Neutrophil (primary cell): ENCODE results near the gene TRNP1.

Experiments
- H3K27ac ChIP-seq: fragments of 200-600 bp; sonication (generic); 2 replicates; pipeline ENCODE4 v1.5.1; 2016; ENCODE audit warnings: mild to moderate bottlenecking, moderate library complexity
- H3K27me3 ChIP-seq: fragments of 200-600 bp; sonication (generic); 2 replicates; pipeline ENCODE4 v1.6.0; 2016; ENCODE audit warnings: mild to moderate bottlenecking
- H3K36me3 ChIP-seq: fragments of 200-600 bp; sonication (generic); 2 replicates; pipeline ENCODE4 v1.5.1; 2017
- H3K4me1 ChIP-seq, 2 experiments: fragments of 200-600 bp in 1 of 2; sonication (generic) in 1 of 2; 1 replicate in 1 of 2; 2 replicates in 1 of 2; pipeline versions ENCODE4 v1.5.1 to v1.6.1; 2013 to 2016; ENCODE audit warnings: low read depth in 1 of 2, low read length in 1 of 2, mild to moderate bottlenecking in 1 of 2, moderate library complexity in 1 of 2; ENCODE audit not compliant: control insufficient read depth in 1 of 2, insufficient read depth in 1 of 2
- H3K4me3 ChIP-seq, 2 experiments: fragments of 200-600 bp in 1 of 2; sonication (generic) in 1 of 2; 1 replicate in 1 of 2; 2 replicates in 1 of 2; pipeline ENCODE4 v1.5.1; 2013 to 2016; ENCODE audit warnings: low read depth in 1 of 2, low read length in 1 of 2, mild to moderate bottlenecking in 1 of 2, moderate library complexity in 1 of 2
- H3K9me3 ChIP-seq: fragments of 200-600 bp; sonication (generic); 2 replicates; pipeline ENCODE4 v1.5.1; 2016
- CTCF ChIP-seq: fragments of 200-600 bp; sonication (generic); IDR thresholded peaks from 2 replicates; pipeline ENCODE4 v1.5.1; 2016; ENCODE audit warnings: antibody characterized with exemption

Gene TRNP1

GRCh38 chr1:26961826-26962225 is 31.7 kb upstream of the TRNP1 start:
- Histone ChIP-seq H3K27me3 (peaks cover 92% of the 10 kb centered on the region), H3K4me1 (peaks cover 11 to 13% of the 10 kb centered on the region in 2 experiments), H3K9me3 (no peaks in the 10 kb centered on the region), H3K27ac (no peak overlapping the region), H3K36me3 (no peaks in the 10 kb centered on the region), H3K4me3 (no peak overlapping the region)
- no peak for TF ChIP-seq CTCF

DNA sequence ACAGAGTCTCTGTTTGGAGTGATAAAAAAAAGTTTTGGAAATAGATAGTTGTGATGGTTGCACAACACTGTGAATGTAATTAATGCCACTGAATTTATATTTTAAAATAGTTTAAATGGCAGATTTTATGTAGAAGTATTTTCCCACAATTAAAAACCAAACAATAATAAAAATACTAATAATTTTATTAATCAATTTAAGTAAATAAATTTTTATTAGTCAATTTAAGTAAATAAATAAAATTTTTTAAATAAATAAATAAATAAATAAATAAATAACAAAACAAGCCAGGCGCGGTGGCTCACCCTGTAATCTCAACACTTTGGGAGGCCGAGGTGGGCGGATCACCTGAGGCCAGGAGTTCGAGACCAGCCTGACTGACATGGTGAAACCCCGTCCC is 28.3 kb upstream of the TRNP1 start:
- Histone ChIP-seq H3K4me1 (peaks cover 3% of the 10 kb centered on the region in 2 experiments), H3K9me3 (no peaks in the 10 kb centered on the region), H3K36me3 (no peaks in the 10 kb centered on the region), H3K27me3 (peaks cover 67% of the 10 kb centered on the region), H3K4me3 (no peak overlapping the region), H3K27ac (no peak overlapping the region)
- no peak for TF ChIP-seq CTCF

DNA sequence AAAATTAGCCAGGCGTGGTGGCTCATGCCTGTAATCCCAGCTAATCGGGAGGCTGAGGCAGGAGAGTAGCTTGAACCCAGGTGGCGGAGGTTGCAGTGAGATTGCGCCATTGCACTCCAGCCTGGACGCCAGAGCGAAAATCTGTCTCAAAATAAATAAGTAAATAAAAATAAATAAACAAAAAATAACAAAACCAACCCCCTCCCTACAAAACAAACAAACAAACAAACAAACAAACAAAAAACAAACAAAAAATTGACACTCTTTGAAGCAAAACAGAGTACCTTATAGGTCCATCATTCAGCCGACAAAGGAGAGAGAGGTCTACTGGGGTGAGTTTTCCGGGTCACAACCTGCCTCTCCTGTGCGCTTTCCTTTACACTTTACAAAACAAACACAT is 27.9 kb upstream of the TRNP1 start:
- no peaks in the 10 kb centered on the region for H3K4me1 ChIP-seq
- H3K36me3 ChIP-seq, result no peaks in the 10 kb centered on the region
- H3K9me3 ChIP-seq, result no peaks in the 10 kb centered on the region
- no peak overlapping the region for H3K4me3 ChIP-seq
- no peak for TF ChIP-seq CTCF
- no peak overlapping the region for H3K27ac ChIP-seq
- H3K27me3 ChIP-seq, result peaks cover 63% of the 10 kb centered on the region

- H3K27me3 ChIP-seq, result peaks cover 29% of the 10 kb centered on the region
- no peaks in the 10 kb centered on the region for H3K4me1 ChIP-seq
- TF ChIP-seq CTCF, result no peak
- H3K36me3 ChIP-seq, result no peaks in the 10 kb centered on the region
- H3K27ac ChIP-seq, result no peak overlapping the region
- no peak overlapping the region for H3K4me3 ChIP-seq
- H3K9me3 ChIP-seq, result no peaks in the 10 kb centered on the region
Measured at GRCh38 chr1:26970810-26971209, 22.7 kb upstream of the TRNP1 start.

GRCh38 chr1:26971590-26971989 is 21.9 kb upstream of the TRNP1 start:
- TF ChIP-seq CTCF, result no peak
- no peak overlapping the region for H3K27ac ChIP-seq
- no peaks in the 10 kb centered on the region for H3K9me3 ChIP-seq
- no peaks in the 10 kb centered on the region for H3K36me3 ChIP-seq
- H3K27me3 ChIP-seq, result peaks cover 22% of the 10 kb centered on the region
- H3K4me3 ChIP-seq, result no peak overlapping the region
- H3K4me1 ChIP-seq, result no peaks in the 10 kb centered on the region

DNA sequence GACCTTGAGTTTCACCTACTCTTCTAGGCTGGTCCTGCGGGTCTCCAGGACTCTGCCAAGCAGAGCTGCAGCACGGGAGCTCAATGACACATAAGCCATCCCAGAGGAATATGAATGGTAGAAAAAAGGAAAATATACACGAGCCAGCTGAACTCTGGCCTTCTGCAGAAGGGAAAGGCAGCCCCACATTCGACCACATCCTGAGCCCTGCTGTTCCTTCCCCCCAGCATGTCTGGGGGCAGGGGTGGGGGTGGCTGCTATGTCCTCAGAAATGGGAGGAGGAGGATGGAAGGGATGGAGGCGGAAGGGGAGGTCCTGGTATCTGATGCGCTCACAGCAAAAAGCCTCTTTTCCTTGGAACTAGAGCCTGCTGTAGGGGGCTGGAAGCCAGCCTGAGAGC is 21.1 kb upstream of the TRNP1 start:
- no peaks in the 10 kb centered on the region for H3K4me1 ChIP-seq
- H3K27ac ChIP-seq, result no peak overlapping the region
- no peaks in the 10 kb centered on the region for H3K36me3 ChIP-seq
- H3K9me3 ChIP-seq, result no peaks in the 10 kb centered on the region
- no peak for TF ChIP-seq CTCF
- peaks cover 15% of the 10 kb centered on the region for H3K27me3 ChIP-seq
- no peak overlapping the region for H3K4me3 ChIP-seq
